Smooth muscle cell (in vitro differentiated cells): ENCODE results near the gene SCD5. TPM values are rescaled to one million over a fixed set of nuclear protein-coding genes. Genes with fewer than 3 reads are reported as not detected.

ENCODE experiments used
- DNase-seq: peaks from one replicate; lab custom pipeline; 2025; ENCODE audit not compliant: unreplicated experiment; lab: John Stamatoyannopoulos, UW
- H2AFZ ChIP-seq: fragments of 200-600 bp; sonication (generic); 2 replicates; pipeline ENCODE4 v1.6.0; 2016; ENCODE audit warnings: antibody characterized with exemption, low read depth, mild to moderate bottlenecking
- H3F3A ChIP-seq: fragments of 200-600 bp; sonication (generic); 2 replicates; pipeline ENCODE4 v1.6.0; 2017; ENCODE audit warnings: antibody characterized with exemption, low read depth
- H3K27ac ChIP-seq: fragments of 200-600 bp; sonication (generic); 2 replicates; pipeline ENCODE4 v1.5.1; 2016; ENCODE audit warnings: low read depth, mild to moderate bottlenecking
- H3K27me3 ChIP-seq: fragments of 200-600 bp; sonication (generic); 2 replicates; pipeline ENCODE4 v1.6.1; 2016; ENCODE audit warnings: low read depth, mild to moderate bottlenecking
- H3K36me3 ChIP-seq: fragments of 200-600 bp; sonication (generic); 2 replicates; pipeline ENCODE4 v1.5.1; 2016; ENCODE audit warnings: low read depth
- H3K4me1 ChIP-seq: fragments of 200-600 bp; sonication (generic); 2 replicates; pipeline ENCODE4 v1.5.1; 2016; ENCODE audit warnings: low read depth
- H3K4me2 ChIP-seq: fragments of 200-600 bp; sonication (generic); 2 replicates; pipeline ENCODE4 v1.6.0; 2016; ENCODE audit warnings: mild to moderate bottlenecking
- H3K4me3 ChIP-seq: fragments of 200-600 bp; sonication (generic); 2 replicates; pipeline ENCODE4 v1.5.1; 2016; ENCODE audit warnings: mild to moderate bottlenecking
- H3K79me2 ChIP-seq: fragments of 200-600 bp; sonication (generic); 2 replicates; pipeline ENCODE4 v1.6.0; 2016; ENCODE audit warnings: low read depth, mild to moderate bottlenecking
- H3K9ac ChIP-seq: fragments of 200-600 bp; sonication (generic); 2 replicates; pipeline ENCODE4 v1.6.0; 2016; ENCODE audit warnings: low read depth
- H3K9me3 ChIP-seq: fragments of 200-600 bp; sonication (generic); replicated peaks from 2 replicates; pipeline ENCODE4 v1.5.1; 2016; ENCODE audit warnings: low read depth
- H4K20me1 ChIP-seq: fragments of 200-600 bp; sonication (generic); 2 replicates; pipeline ENCODE4 v1.6.0; 2016; ENCODE audit warnings: low read depth
- CTCF ChIP-seq: fragments of 200-600 bp; sonication (generic); IDR thresholded peaks from 2 replicates; pipeline ENCODE4 v1.5.1; 2017; ENCODE audit warnings: borderline replicate concordance, mild to moderate bottlenecking, antibody characterized with exemption; ENCODE audit not compliant: insufficient read depth, poor library complexity, severe bottlenecking
- WGBS: methylation state at CpG from one replicate; pipeline ENCODE4 v1.1.7; 2016; ENCODE audit warnings: low lambda C conversion rate; 5-methylcytosine and 5-hydroxymethylcytosine counted together
- polyA plus RNA-seq: library from polyadenylated mRNA; unstranded; fragments of >200 nt; fragmentation: Nextera tagmentation; extraction: Ambion mirVana; gene quantifications from 2 replicates; pipeline ENCODE4 v1.2.1, GENCODE V29; 2016
- total RNA-seq: library from RNA; depleted of rRNA; stranded (reverse); fragments of >200 nt; gene quantifications from 2 replicates; pipeline ENCODE4 v1.2.3, GENCODE V29; 2014

Gene SCD5
- total and polyA plus RNA-seq, 2 experiments from 2014 or later: 9.2 to 24.3 TPM

DNA sequence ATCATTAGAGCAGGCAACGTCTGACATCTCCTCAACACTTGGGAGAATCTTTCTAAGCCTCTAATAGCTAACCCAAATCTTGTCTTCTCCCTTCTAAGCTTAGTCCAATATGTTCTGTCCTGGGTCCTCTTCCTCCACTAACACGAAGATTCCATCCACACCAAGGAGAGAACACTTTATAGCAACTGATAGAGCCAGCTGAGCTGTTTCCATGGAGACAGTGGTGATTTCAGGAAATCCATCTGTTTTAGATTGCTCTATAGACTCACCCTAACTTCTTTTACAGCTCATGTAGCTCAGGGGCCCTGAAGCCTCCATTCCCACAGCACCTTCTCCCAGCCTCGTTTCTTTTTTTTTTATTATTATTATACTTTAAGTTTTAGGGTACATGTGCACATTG lies 37.4 kb downstream of the SCD5 start:
- no peaks in the 10 kb centered on the region for H3K36me3 ChIP-seq
- no peaks in the 10 kb centered on the region for H4K20me1 ChIP-seq
- no peak for DNase-seq
- no peaks in the 10 kb centered on the region for H3K27me3 ChIP-seq
- H3F3A ChIP-seq: no peaks in the 10 kb centered on the region
- no peak overlapping the region for H3K9ac ChIP-seq
- no peak overlapping the region for H3K4me3 ChIP-seq
- TF ChIP-seq CTCF: no peak
- 54% methylated on average over 3 of the region's 3 CpGs for WGBS
- no peak overlapping the region for H3K4me2 ChIP-seq
- H3K9me3 ChIP-seq: peaks cover 8% of the 10 kb centered on the region
- H2AFZ ChIP-seq: no peak overlapping the region
- H3K79me2 ChIP-seq: no peaks in the 10 kb centered on the region
- no peaks in the 10 kb centered on the region for H3K4me1 ChIP-seq
- no peak overlapping the region for H3K27ac ChIP-seq

DNA sequence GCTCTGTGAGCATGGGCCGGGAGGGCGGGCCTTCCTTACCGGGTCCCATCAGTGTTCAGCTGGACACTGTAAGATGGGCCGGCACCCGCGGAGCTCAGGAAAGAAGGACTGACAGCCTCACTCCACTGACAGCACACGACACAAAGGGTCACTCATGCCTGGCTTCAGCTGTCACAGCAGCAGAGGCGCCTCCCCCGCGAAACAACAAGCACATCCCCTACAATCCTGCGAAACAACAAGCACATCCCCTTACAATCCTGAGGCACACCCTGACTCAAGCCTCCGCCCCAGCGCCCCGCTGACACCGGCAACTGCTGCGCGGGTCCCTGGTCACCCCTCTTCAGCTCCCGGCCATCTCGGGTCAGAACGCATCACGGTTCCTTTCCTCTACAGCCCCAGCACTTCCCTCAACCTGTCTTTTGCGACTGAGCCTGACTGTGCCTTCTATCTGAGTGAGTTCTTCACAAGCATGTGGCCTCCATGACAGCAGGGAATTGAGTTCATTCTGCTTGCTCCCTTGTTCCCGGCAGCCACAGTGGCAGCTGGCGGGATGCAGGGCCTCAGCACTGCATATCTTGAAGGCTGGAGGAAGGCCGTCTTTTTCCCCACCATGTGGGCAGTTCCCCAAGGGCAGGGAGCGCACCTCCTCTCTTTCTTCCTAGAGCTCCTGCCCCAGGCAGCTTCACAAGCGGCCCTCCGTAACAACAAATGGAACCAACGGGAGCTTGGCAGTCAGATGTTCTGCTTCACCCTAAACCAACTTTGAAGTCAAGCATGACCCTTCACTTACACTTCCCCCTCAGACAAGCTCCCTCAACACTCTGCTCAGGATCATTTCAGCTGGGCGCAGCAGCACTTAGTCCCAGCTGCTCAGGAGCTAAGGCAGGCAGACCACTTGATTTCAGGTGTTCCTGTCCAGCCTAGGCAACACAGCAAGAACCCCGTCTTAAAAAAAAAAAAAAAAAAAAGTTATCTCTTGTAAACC lies 39.6 kb downstream of the SCD5 start:
- Histone ChIP-seq H3K27me3 (no peaks in the 10 kb centered on the region), H3K36me3 (no peaks in the 10 kb centered on the region), H3K4me2 (no peak overlapping the region), H2AFZ (no peak overlapping the region), H3F3A (no peaks in the 10 kb centered on the region), H3K9ac (no peak overlapping the region), H3K79me2 (no peaks in the 10 kb centered on the region), H3K4me3 (no peak overlapping the region), H4K20me1 (no peaks in the 10 kb centered on the region), H3K27ac (no peak overlapping the region), H3K9me3 (no peaks in the 10 kb centered on the region), H3K4me1 (peaks cover 8% of the 10 kb centered on the region)
- no peak for DNase-seq
- WGBS: 86% methylated on average over 27 of the region's 31 CpGs
- no peak for TF ChIP-seq CTCF

DNA sequence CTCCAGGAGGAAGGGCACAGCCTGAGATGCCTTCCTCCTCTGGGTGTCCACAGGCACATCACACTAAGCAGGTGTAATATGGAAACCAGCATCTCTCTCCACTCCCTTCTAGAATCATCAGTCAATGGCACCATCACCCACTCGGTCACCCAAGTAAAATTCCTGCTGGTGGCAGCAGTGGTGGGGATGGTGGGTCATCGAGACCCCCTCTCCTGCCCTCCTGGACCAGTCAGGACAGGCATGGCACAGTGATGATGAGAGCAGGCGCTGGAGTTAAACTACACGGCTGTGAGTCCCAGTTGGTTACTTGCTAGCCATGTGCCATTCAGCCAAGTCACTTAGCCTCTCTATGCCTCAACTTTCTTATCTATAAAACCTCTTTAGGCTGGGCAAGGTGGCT lies 42.5 kb downstream of the SCD5 start:
- Histone ChIP-seq H3K27me3 (no peaks in the 10 kb centered on the region), H3K9ac (no peak overlapping the region), H3K4me3 (no peak overlapping the region), H3K9me3 (no peaks in the 10 kb centered on the region), H3F3A (peaks cover 18% of the 10 kb centered on the region), H4K20me1 (no peaks in the 10 kb centered on the region), H2AFZ (no peak overlapping the region), H3K79me2 (no peaks in the 10 kb centered on the region), H3K36me3 (no peaks in the 10 kb centered on the region), H3K27ac (no peak overlapping the region), H3K4me2 (no peak overlapping the region), H3K4me1 (peaks cover 24% of the 10 kb centered on the region)
- 96% methylated on average over 4 of the region's 4 CpGs for WGBS
- TF ChIP-seq CTCF: no peak
- no peak for DNase-seq
